ENCODE measurements around the gene DCDC2B. TPM values are rescaled to one million over a fixed set of nuclear protein-coding genes. Genes with fewer than 3 reads are reported as not detected.

The DCDC2B gene
- total RNA-seq, 4 donors from 2014 or later: not detected

DNA sequence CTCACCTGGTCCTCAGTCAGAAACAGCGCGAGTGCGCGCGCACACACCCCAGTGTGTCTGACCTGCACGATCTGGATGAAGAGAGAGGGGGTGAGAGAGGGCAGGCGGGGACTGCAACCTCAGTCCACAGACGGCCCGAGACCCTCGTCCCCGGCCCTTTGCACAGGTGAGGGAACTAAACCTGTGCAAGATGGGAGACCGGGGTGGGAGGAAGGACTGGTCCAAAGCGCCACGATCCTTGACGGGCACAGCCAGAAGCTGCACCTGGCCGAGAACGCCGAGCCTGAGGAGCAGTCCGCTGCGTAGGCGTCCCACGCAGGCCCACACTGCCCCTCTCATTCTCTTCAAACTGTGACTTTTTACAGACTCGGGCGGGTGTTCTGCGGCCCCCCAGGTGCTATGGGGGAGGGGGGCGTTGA lies 3.9 kb upstream of the DCDC2B start:
- peaks cover 0 to 41% (median 20%) of the 10 kb centered on the region in 4 donors for H3K4me1 ChIP-seq
- WGBS, 2 donors: 33 to 47% methylated on average over 16 to 26 of the region's 26 CpGs
- H3K9me3 ChIP-seq: no peaks in the 10 kb centered on the region
- no peak for DNase-seq (ENCODE audit: low spot score in 2 of 2)
- peak overlapping the region; percentile 55 to 88 (median 80) for H3K27ac ChIP-seq
- peak overlapping the region; percentile 53 to 91 (median 72) for H3K4me3 ChIP-seq
- no peak for TF ChIP-seq EP300 (IDR thresholded peaks at IDR 0.05)
- no peak for TF ChIP-seq POLR2A (IDR thresholded peaks at IDR 0.05)
- no peak for TF ChIP-seq CTCF (IDR thresholded peaks at IDR 0.05)
- H3K36me3 ChIP-seq: peaks cover 0 to 10% (median 0%) of the 10 kb centered on the region in 3 donors
- H3K27me3 ChIP-seq: no peaks in the 10 kb centered on the region

GRCh38 chr1:32205401-32206370 lies 3.2 kb upstream of the DCDC2B start, which contains the start of gene IQCC:
Gene IQCC (plus strand): TSS chr1:32205671. CDS start chr1:32205682, 11 bp downstream.
- no peaks in the 10 kb centered on the region for H3K9me3 ChIP-seq
- 2 to 4% methylated on average over 36 to 70 of the region's 77 CpGs for WGBS, 2 donors
- H3K27ac ChIP-seq: peak within 1 kb of the TSS; percentile 55 to 88 (median 80)
- no peaks in the 10 kb centered on the region for H3K27me3 ChIP-seq
- H3K4me3 ChIP-seq: peak within 1 kb of the TSS; percentile 53 to 91 (median 72)
- peak; percentile 72 to 78 for DNase-seq (ENCODE audit: low spot score in 2 of 2)
- H3K36me3 ChIP-seq: peaks cover 0 to 10% (median 0%) of the 10 kb centered on the region in 3 donors
- peaks cover 0 to 39% (median 18%) of the 10 kb centered on the region in 4 donors for H3K4me1 ChIP-seq
- no peak for TF ChIP-seq CTCF (IDR thresholded peaks at IDR 0.05)
- TF ChIP-seq EP300 (IDR thresholded peaks at IDR 0.05): peak; percentile 81 to 90
- TF ChIP-seq POLR2A (IDR thresholded peaks at IDR 0.05): peak in 1 of 2 donors; percentile 67

DNA sequence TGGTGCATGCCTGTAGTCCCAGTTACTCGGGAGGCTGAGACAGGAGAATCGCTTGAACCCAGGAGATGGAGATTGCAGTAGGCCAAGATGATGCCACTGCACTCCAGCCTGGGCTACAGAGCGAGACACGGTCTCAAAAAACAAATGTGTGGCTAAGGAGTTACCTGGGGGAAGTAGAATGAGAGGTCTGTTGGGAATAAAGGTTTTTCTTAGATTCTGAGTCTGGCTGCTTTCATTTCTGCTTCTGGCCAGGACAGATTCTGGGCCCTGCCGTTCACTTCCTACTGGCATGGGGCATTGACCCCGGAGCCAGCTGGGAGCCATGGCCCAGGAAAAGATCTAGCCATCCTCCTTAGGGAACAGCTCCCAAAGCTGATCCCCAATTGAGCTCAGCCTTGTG lies 420 bp upstream of the DCDC2B start:
- no peak overlapping the region for H3K27ac ChIP-seq
- WGBS, 2 donors: 89 to 91% methylated on average over 6 of the region's 6 CpGs

GRCh38 chr1:32215629-32216480 lies 7.0 kb downstream of the DCDC2B start:
- H3K27me3 ChIP-seq: no peaks in the 10 kb centered on the region
- WGBS, 2 donors: 78 to 79% methylated on average over 10 of the region's 10 CpGs
- H3K4me3 ChIP-seq: no peak overlapping the region
- peak in 1 of 2 donors; percentile 56 for DNase-seq (ENCODE audit: low spot score in 2 of 2)
- no peaks in the 10 kb centered on the region for H3K9me3 ChIP-seq
- TF ChIP-seq CTCF (IDR thresholded peaks at IDR 0.05) (peak; percentile 54 to 64 (median 63)), EP300 (IDR thresholded peaks at IDR 0.05) (no peak)
- peaks cover 0 to 31% (median 2%) of the 10 kb centered on the region in 4 donors for H3K4me1 ChIP-seq
- H3K27ac ChIP-seq: peak overlapping the region in 2 of 4 donors; percentile 3 to 59
- peaks cover 0 to 78% (median 0%) of the 10 kb centered on the region in 3 donors for H3K36me3 ChIP-seq

More for the DNA sequence above, 420 bp upstream of the DCDC2B start:
- peaks cover 0 to 21% (median 0%) of the 10 kb centered on the region in 3 donors for H3K36me3 ChIP-seq
- no peak for DNase-seq (ENCODE audit: low spot score in 2 of 2)
- TF ChIP-seq EP300 (IDR thresholded peaks at IDR 0.05) (no peak), CTCF (IDR thresholded peaks at IDR 0.05) (no peak), POLR2A (IDR thresholded peaks at IDR 0.05) (no peak)
- no peaks in the 10 kb centered on the region for H3K27me3 ChIP-seq
- H3K4me1 ChIP-seq: peaks cover 0 to 23% (median 10%) of the 10 kb centered on the region in 4 donors
- no peak overlapping the region for H3K4me3 ChIP-seq
- no peaks in the 10 kb centered on the region for H3K9me3 ChIP-seq

Measured in tibial nerve (tissue), 4 donors.